Eye (tissue), 1 donor: ENCODE measurements around the gene AUTS2.

Source experiments
- DNase-seq: peaks from one replicate; pipeline ENCODE4 v3.0.0-alpha.2; 2015

Gene AUTS2

GRCh38 chr7:70154521-70155180 is 556.4 kb downstream of the AUTS2 start:
- peak; percentile 45 for DNase-seq

- DNase-seq, result no peak
Observed at GRCh38 chr7:70156057-70156456, 557.8 kb downstream of the AUTS2 start.

- DNase-seq, result no peak
Observed at GRCh38 chr7:70159121-70159520, 560.8 kb downstream of the AUTS2 start.

- DNase-seq, result no peak
Observed at GRCh38 chr7:70165477-70166170, 567.3 kb downstream of the AUTS2 start.

GRCh38 chr7:70171369-70171920 is 573.2 kb downstream of the AUTS2 start:
- DNase-seq, result no peak

- DNase-seq, result no peak
Observed at GRCh38 chr7:70177166-70177565, 578.9 kb downstream of the AUTS2 start.

GRCh38 chr7:70178211-70178610 is 579.9 kb downstream of the AUTS2 start:
- DNase-seq, result no peak

GRCh38 chr7:70178787-70179186 is 580.5 kb downstream of the AUTS2 start:
- no peak for DNase-seq

- DNase-seq, result no peak
Observed at GRCh38 chr7:70182521-70182920, 584.2 kb downstream of the AUTS2 start.

- DNase-seq, result peak; percentile 26
Observed at GRCh38 chr7:70183278-70183677, 585.0 kb downstream of the AUTS2 start.

GRCh38 chr7:70188901-70189650 is 590.8 kb downstream of the AUTS2 start:
- DNase-seq, result no peak

- DNase-seq, result no peak
Observed at GRCh38 chr7:70189776-70190175, 591.5 kb downstream of the AUTS2 start.

GRCh38 chr7:70190281-70190680 is 592.0 kb downstream of the AUTS2 start:
- DNase-seq, result no peak

- peak; percentile 49 for DNase-seq
Observed at GRCh38 chr7:70193514-70193913, 595.2 kb downstream of the AUTS2 start.

- no peak for DNase-seq
Observed at GRCh38 chr7:70208236-70209063, 610.2 kb downstream of the AUTS2 start.

- DNase-seq, result no peak
Observed at GRCh38 chr7:70210200-70210935, 612.1 kb downstream of the AUTS2 start.

- DNase-seq, result no peak
Observed at GRCh38 chr7:70210936-70211310, 612.6 kb downstream of the AUTS2 start.

- DNase-seq, result no peak
Observed at GRCh38 chr7:70212281-70212680, 614.0 kb downstream of the AUTS2 start.

GRCh38 chr7:70214071-70214470 is 615.8 kb downstream of the AUTS2 start:
- DNase-seq, result no peak

GRCh38 chr7:70215491-70215890 is 617.2 kb downstream of the AUTS2 start:
- no peak for DNase-seq

- no peak for DNase-seq
Observed at GRCh38 chr7:70217571-70217970, 619.3 kb downstream of the AUTS2 start.

GRCh38 chr7:70218006-70218405 is 619.7 kb downstream of the AUTS2 start:
- no peak for DNase-seq
